ENCODE measurements around the gene PTGDR2.
"Not testable (repeated sequence)": the region's sequence is repeated elsewhere in the genome, so short reads cannot be mapped to it uniquely, and the experiment has no call there.

Gene PTGDR2

DNA sequence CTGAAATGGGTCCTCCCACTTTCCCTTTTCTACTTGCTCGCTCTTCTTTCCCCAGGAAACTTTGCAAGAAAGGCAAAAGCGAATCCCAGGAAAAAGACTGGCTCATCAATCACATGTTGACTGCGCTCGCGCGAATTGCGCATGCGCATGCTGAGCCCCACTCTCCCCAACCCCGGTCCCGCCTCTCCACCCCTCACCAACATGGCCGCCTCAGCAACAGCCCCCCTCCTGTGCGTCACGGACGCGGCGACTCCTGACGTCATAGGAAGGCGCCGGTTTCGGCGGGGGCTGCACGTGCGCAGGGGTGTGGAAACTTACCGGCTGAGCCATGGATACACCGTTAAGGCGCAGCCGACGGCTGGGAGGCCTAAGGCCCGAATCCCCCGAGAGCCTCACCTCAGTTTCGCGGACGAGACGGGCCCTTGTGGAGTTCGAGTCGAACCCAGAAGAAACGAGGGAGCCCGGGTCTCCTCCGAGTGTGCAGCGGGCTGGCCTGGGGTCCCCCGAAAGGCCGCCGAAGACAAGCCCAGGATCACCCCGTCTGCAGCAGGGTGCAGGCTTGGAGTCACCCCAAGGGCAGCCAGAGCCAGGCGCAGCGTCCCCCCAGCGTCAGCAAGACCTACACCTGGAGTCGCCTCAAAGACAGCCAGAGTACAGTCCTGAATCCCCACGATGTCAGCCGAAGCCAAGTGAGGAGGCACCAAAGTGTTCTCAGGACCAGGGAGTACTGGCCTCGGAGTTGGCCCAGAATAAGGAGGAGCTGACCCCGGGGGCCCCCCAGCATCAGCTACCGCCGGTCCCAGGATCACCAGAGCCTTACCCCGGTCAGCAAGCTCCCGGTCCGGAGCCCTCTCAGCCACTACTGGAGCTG lies 13.7 kb downstream of the PTGDR2 start, which contains the start of gene CCDC86:
Gene CCDC86, plus strand, starts transcription at position 317 of the 871 bp plus-strand sequence. Its CDS starts 12 bp downstream, at position 329.
- DNase-seq: peak; percentile 77

DNA sequence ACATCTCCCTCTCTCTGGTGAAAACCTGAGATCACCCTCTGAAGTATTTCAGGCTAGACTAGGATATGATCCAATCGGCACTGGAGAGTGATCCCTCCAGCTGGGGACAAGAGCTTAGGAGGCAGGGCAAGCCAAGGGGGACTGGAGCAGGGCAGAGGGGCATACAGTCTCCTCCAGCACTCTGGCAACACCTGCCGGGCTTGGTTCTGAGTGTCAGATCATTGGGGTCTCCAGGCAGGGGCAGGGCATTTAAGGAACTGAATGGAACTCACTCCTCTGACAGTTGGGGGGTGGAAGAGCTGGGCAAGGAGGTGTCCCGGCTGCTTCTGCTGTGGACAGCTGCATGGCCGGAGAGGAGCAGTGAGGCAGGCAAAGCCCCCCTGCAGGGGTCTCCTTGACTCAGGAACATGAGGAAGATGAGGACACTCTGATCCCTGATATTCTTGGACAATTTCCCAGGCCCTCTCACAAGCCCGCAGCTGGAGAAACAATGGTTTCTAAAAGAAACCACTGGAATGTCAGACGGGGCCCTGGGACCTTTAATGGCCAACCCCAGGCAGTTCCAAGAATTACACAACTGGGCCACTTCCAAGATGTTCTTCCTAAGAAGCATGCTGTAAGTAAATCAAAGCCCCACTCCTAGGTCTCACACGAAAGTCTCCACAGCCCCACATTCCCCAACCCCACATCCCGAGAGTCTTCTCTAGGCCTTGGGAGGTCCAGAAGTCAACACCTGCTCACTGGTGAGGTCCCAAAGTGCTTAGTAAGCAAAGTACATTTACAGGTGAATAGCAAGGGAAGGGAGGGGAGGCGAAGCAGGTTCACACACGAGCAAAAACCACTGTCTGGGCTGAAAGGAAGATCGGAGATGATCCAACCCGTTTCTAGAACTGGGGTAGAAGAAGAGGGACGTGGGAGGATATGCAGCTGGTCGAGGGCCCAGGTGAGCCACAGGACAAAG lies 15.0 kb downstream of the PTGDR2 start:
- no peak for DNase-seq

- no peak for DNase-seq
Measured at GRCh38 chr11:60838132-60838531, 17.6 kb downstream of the PTGDR2 start.

DNA sequence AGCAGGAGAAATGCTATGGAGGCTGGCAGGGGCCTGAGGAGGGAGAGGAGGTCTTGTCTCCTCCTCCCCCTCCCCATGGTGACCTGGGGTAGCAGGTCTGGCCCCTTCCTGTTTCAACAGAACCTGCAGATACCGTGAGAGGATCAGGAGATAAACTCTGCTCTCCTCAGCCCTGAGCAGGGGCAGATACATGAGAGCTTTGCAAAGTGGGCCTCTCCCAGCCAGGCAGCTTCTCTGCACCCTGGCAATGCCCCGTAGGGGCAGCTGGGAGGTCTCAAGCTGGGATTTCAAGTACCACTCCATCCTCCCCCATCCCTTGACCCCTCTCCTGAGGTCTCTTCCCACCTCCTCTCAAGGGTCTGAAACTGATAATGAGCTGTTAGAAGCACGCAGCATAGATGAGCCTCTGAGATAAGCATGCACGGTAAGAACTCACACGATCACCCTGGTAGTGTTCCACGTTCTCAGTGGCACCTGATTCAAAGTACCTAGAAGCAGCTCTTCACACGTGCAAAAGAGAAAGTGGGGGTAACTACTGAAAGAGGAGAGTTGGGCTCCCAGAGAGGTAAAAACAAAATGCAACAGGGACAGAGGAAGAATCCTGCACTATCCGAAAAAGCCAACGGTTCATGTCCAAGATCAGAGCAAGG lies 18.8 kb downstream of the PTGDR2 start:
- no peak for DNase-seq

GRCh38 chr11:60835534-60835846 lies 20.3 kb downstream of the PTGDR2 start:
- DNase-seq: no peak

GRCh38 chr11:60834742-60835533 lies 20.8 kb downstream of the PTGDR2 start:
- DNase-seq: no peak

DNA sequence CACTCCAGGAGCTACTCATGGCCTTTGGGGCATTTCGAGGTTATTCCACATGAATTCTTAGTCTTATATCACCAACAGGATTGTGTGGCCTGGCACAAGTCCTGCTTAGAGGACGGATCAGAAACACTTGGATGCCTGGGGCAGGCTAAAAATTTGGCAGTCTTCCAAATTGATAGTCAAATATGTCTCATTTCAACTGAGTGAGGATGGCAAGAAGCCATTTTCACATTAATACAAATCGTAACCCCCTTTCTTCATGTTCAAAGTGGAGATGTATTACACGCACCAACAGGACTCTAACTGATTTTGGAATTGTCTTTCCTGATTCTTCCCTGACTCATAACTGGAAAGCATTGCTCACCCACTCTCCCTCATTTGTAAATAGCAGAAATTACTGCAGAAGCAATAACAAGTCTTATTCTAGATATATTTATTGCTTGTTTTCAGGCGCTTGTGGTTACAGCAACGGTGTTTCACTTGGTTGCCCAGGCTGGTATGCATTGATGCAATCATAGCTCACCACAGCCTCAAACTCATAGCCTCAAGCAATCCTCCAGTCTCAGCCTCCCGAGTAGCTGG lies 24.2 kb downstream of the PTGDR2 start:
- no peak for DNase-seq

DNA sequence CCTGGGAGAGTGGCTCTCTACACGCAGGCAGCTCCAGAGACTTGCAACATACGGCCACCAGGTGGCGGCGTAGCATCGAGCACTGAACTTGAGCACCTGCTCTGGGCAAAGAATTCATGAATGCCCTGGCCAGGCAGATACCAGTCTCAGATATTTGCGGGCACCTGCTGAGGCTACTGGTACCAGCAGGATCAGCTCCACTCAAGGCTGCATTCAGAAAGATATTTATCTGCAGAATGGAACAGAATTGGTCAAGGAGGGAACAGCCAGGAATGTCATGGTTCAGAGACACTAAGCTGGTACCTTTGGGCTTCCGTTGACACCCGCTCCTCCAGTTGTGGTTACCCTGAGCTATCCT lies 24.6 kb downstream of the PTGDR2 start:
- DNase-seq: peak; percentile 78

- no peak for DNase-seq
Measured at GRCh38 chr11:60830478-60831142, 25.1 kb downstream of the PTGDR2 start.

DNA sequence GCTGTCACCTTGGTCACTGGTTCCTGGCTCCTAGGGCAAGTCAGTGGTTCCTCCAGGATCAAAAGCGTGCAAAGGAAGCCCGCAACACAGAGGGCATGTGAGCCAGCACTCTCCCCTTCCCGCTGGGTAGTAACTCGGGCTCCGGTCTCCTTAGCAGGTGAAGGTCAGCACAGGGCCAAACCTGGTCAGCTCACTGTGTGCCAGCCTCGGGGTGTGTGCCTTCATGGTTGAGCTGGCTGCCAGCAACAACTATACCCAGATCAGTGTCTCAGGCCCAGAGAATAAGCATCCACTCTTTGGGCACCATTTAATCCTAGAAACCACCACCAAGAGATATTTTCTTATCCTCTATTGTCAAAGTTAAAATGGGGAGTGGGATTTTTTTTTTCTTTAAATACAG lies 30.0 kb downstream of the PTGDR2 start:
- DNase-seq: no peak

DNA sequence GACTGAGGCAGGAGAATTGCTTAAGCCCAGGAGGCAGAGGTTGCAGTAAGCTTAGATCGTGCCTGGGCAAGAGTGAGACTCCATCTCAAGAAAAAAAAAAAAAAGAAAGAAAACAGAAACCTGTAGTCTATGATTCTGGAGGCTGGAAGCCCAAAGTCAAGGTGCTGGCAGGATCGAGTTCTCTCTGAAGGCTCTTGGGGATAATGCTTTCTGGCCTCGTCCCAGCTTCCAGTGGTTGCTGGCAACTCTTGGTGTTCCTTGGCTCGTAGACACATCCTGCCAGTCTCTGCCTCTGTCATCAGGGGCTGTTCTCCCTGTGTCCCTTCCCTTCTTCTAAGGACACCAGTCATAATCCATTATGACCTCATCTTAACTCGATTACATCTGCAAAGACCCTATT lies 30.6 kb downstream of the PTGDR2 start:
- no peak for DNase-seq

DNA sequence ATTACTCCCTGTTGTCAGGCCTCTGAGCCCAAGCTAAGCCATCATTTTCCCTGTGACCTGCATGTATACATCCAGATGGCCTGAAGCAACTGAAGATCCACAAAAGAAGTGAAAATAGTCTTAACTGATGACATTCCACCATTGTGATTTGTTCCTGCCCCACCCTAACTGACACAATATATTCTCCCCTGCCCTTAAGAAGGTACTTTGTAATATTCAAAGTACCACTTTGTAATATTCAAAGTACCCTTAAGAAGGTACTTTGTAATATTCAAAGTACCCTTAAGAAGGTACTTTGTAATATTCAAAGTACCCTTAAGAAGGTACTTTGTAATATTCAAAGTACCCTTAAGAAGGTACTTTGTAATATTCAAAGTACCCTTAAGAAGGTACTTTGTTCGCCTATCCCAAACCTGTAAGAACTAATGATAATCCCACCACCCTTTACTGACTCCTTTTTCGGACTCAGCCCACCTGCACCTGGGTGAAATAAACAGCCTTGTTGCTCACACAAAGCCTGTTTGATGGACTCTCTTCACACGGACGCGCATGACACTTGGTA lies 31.9 kb downstream of the PTGDR2 start:
- not testable (repeated sequence) for DNase-seq

DNA sequence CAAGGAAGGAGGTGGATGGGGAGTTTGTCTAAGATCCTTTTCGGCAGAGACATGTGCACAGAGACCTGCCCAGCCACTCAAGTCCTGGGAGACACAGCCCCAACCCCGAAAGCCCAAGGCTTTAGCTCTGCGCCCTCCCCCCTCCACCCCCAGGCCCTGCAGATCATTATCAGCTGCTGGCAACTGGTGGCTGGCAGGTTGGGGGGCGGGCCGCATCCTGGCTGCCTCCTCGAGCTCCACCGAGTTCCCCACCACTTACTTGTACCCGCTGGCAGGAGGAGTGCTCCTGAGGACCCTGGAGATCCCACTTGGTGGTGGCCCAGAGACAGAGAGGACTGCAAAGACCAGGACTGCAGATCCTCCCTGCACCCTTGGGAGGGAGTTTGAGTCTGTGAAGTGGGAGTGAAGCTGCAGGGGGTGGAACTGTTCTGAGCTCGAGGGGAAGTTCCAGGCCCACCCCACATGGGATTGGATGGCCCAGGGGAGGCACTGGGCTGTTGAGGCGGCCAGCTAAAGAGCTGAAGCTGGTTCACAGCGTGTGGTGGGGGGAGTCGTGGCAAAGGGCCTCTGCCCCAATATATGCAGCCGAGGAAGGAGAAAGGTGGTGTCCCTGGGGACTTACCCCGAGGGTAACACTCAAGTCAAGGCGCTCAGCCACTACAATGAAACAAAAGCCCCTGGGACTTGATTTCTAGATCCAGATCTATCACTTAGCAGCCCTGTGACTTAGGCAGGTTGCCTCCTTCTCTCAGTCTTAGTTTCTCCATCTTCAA lies 33.7 kb downstream of the PTGDR2 start:
- no peak for DNase-seq

- no peak for DNase-seq
Measured at GRCh38 chr11:60818057-60818456, 37.7 kb downstream of the PTGDR2 start.

GRCh38 chr11:60816590-60817157 lies 39.1 kb downstream of the PTGDR2 start:
- DNase-seq: no peak

GRCh38 chr11:60814112-60814511 lies 41.6 kb downstream of the PTGDR2 start:
- no peak for DNase-seq

- DNase-seq: no peak
Measured at GRCh38 chr11:60813324-60813723, 42.4 kb downstream of the PTGDR2 start.

DNA sequence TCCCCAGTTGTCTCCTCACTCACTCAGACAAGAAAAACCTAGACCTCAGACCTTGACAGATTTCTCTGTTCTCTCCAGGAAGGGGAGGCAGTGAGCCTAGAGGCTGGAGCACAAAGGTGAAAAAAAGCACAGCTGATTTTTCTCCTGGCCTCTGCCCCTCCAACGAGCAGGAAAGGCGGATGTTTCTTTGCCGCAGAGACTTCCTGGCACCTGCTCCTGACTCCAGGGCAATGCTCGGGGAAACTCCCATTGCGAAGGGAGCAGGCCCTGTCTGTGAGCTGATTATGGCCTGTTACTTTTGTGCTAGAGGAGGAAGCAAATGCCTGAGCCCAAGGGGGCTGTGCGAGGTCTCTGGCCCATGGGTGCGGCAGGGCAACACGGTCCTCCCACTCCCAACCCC lies 45.2 kb downstream of the PTGDR2 start:
- DNase-seq: peak; percentile 56

DNA sequence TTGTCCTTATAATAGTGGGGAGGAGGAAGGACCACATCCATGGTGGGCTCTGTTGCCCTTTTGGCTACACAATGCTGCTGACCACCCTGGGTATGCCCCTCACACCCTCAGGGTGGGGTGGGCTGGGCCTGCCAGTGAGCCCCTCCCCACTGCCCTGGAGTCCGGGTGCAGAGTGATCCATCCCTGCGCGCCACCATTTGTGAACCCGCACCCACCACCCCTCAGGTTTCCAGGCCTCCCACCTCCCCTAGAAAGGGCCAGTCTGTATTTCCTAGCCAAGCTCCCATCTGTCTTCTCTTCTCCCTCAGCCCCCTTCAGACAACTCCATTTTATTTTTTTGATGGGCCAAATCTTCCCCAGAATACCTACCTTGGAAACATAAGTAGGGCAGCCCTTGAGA lies 45.6 kb downstream of the PTGDR2 start:
- no peak for DNase-seq

DNA sequence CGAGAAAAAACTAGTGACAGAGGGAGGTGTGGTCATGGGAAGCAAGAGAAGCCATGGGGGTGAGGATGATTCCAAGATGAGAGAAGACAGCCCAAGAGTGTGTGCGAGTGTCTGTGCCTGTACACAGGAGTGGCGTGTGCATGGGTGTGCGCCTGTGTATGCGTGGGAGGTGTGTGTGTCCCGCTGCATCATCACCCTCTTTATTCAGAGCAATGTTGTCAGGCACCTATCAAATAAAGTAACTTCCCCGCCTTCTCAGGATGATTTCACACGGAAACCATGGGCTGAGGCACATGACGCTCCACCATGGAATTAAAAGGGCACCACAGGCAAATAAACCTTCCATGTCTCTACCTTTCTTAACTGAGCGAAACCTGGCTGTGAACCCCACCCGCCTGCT lies 46.1 kb downstream of the PTGDR2 start:
- no peak for DNase-seq
